SK-N-SH treated with all-trans-retinoic acid at 6 μM for 48 hours (cell line): ENCODE results near the gene ATP6V1F.

ENCODE experiments used
- BACH2 ChIP-seq: fragments of 250-450 bp; sonication (Bioruptor Pico); IDR thresholded peaks from 2 replicates; pipeline ENCODE4 v1.9.0; 2021; ENCODE audit warnings: mild to moderate bottlenecking, borderline replicate concordance
- ESRRG ChIP-seq: fragments of 250-450 bp; sonication (Bioruptor Pico); IDR thresholded peaks from 2 replicates; pipeline ENCODE4 v1.6.1; 2021; ENCODE audit warnings: mild to moderate bottlenecking
- GLIS3 ChIP-seq: fragments of 250-450 bp; sonication (Bioruptor Pico); IDR thresholded peaks from 2 replicates; pipeline ENCODE4 v1.5.0; 2020; ENCODE audit warnings: mild to moderate bottlenecking, moderate library complexity
- ISL1 ChIP-seq: fragments of 250-450 bp; sonication (Bioruptor Pico); IDR thresholded peaks from 2 replicates; pipeline ENCODE4 v2.1.2; 2022; ENCODE audit warnings: mild to moderate bottlenecking, moderate library complexity
- PPARA ChIP-seq: fragments of 250-450 bp; sonication (Bioruptor Pico); IDR thresholded peaks from 2 replicates; pipeline ENCODE4 v1.5.0; 2020; ENCODE audit warnings: mild to moderate bottlenecking, borderline replicate concordance
- RARB ChIP-seq: fragments of 250-450 bp; sonication (Bioruptor Pico); IDR thresholded peaks from 2 replicates; pipeline ENCODE4 v1.8.0; 2021; ENCODE audit warnings: mild to moderate bottlenecking, moderate library complexity
- SNAI2 ChIP-seq: fragments of 250-450 bp; sonication (Bioruptor Pico); IDR thresholded peaks from 2 replicates; pipeline ENCODE4 v1.5.0; 2020; ENCODE audit warnings: mild to moderate bottlenecking, moderate library complexity
- TCF4 ChIP-seq: fragments of 250-450 bp; sonication (Bioruptor Pico); IDR thresholded peaks from 2 replicates; pipeline ENCODE4 v1.8.0; 2021; ENCODE audit warnings: mild to moderate bottlenecking, moderate library complexity, borderline replicate concordance
- ZFP3 ChIP-seq: fragments of 250-450 bp; sonication (Bioruptor Pico); IDR thresholded peaks from 2 replicates; pipeline ENCODE4 v1.5.0; 2020; ENCODE audit warnings: mild to moderate bottlenecking, moderate library complexity
- ZNF565 ChIP-seq: fragments of 450-650 bp; formaldehyde crosslinking; conservative IDR thresholded peaks from 2 replicates; pipeline ENCODE4 v1.5.0; 2020; ENCODE audit warnings: low read depth, mild to moderate bottlenecking, moderate library complexity
- TF ChIP-seq, protein P1 (sequence below): fragments of 250-450 bp; sonication (Bioruptor Pico); IDR thresholded peaks from 2 replicates; pipeline ENCODE4 v1.8.0; 2021; ENCODE audit warnings: low read depth, mild to moderate bottlenecking, moderate library complexity, borderline replicate concordance
- TF ChIP-seq, protein P2 (sequence below): fragments of 250-450 bp; sonication (Bioruptor Pico); IDR thresholded peaks from 2 replicates; pipeline ENCODE4 v1.5.1; 2020; ENCODE audit warnings: low read depth, mild to moderate bottlenecking, moderate library complexity

DNA sequence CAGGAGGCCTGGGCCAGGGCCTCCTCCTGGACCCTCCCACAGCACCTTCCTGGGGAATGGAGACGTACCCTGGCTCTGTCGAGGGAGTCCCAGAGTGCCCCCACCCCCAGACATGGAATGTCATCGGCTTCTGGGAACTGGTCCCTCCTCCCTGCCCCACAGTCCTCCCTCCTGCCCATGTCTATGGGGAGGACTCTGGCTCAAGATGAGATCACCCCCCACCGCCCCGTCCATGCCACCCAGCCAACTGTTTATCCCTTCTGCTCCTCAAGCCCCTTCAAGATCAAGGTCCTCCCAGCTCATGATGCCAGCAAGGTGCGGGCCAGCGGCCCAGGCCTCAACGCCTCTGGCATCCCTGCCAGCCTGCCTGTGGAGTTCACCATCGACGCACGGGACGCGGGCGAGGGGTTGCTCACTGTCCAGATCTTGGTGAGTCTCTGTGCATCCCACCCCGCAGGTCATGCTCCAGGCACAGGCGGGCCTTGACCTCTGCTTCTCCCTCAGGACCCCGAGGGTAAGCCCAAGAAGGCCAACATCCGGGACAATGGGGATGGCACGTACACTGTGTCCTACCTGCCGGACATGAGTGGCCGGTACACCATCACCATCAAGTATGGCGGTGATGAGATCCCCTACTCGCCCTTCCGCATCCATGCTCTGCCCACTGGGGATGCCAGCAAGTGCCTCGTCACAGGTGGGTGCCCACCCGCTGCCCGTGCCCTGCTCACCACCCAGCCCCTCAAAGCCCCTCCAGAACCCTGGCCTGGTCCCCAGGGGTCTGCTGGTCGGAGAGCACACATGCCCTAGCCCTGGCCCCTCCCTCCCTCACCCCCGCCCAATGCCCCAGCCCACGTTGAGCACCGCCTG is 14.1 kb upstream of the ATP6V1F start:
- TF ChIP-seq RARB (CRISPR knock-in tag) (no peak), TCF4 (no peak), ZFP3 (CRISPR knock-in tag) (no peak), GLIS3 (no peak), BACH2 (CRISPR knock-in tag) (no peak), ESRRG (CRISPR knock-in tag) (no peak), PPARA (no peak), ZNF565 (CRISPR knock-in tag) (no peak), ISL1 (no peak), SNAI2 (CRISPR knock-in tag) (no peak)
- TF ChIP-seq, protein P1, sequence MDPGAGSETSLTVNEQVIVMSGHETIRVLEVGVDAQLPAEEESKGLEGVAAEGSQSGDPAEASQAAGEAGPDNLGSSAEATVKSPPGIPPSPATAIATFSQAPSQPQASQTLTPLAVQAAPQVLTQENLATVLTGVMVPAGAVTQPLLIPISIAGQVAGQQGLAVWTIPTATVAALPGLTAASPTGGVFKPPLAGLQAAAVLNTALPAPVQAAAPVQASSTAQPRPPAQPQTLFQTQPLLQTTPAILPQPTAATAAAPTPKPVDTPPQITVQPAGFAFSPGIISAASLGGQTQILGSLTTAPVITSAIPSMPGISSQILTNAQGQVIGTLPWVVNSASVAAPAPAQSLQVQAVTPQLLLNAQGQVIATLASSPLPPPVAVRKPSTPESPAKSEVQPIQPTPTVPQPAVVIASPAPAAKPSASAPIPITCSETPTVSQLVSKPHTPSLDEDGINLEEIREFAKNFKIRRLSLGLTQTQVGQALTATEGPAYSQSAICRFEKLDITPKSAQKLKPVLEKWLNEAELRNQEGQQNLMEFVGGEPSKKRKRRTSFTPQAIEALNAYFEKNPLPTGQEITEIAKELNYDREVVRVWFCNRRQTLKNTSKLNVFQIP (CRISPR knock-in tag): no peak
- TF ChIP-seq, protein P2, sequence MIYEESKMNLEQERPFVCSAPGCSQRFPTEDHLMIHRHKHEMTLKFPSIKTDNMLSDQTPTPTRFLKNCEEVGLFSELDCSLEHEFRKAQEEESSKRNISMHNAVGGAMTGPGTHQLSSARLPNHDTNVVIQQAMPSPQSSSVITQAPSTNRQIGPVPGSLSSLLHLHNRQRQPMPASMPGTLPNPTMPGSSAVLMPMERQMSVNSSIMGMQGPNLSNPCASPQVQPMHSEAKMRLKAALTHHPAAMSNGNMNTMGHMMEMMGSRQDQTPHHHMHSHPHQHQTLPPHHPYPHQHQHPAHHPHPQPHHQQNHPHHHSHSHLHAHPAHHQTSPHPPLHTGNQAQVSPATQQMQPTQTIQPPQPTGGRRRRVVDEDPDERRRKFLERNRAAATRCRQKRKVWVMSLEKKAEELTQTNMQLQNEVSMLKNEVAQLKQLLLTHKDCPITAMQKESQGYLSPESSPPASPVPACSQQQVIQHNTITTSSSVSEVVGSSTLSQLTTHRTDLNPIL (CRISPR knock-in tag): no peak
